Measurements from ENCODE around the gene CCDC30.

Gene CCDC30

DNA sequence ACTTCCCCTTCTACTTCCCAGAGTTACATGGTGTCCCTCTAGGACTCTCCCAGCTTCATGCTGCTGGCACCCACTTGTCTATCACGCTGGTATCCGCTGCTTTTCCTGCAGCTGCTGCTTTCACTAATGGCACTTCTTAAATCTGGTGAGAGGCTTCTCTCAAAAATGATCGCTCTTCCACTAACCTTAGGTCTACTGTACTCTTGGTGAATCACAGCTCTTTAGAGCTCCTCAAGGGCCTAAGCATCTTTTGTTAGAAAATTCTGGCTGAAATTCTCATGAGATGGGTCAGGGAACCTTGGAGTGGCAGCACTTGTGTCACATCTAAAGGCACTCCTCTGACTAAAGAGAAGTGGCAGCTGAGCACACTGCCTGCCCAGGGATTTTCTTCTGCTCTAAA, 39.4 kb upstream of the CCDC30 start:
- Histone ChIP-seq H3K4me3 (ENCODE audit: low read length) (no peak overlapping the region), H3K27me3 (ENCODE audit: low read depth, low read length) (no peaks in the 10 kb centered on the region), H3K9ac (ENCODE audit: low read length) (no peak overlapping the region), H3K79me2 (ENCODE audit: low read length) (no peaks in the 10 kb centered on the region), H3K4me2 (ENCODE audit: low read length) (no peak overlapping the region), H3K4me1 (ENCODE audit: low read length) (no peaks in the 10 kb centered on the region), H4K20me1 (ENCODE audit: insufficient read depth, low read length) (no peaks in the 10 kb centered on the region), H3K9me3 (ENCODE audit: insufficient read depth, low read length) (no peaks in the 10 kb centered on the region), H2AFZ (ENCODE audit: low read depth, low read length) (no peak overlapping the region), H3K36me3 (replicated peaks; ENCODE audit: low read depth, low read length) (no peaks in the 10 kb centered on the region), H3K27ac (ENCODE audit: low read length) (no peak overlapping the region)
- TF ChIP-seq, protein P1, sequence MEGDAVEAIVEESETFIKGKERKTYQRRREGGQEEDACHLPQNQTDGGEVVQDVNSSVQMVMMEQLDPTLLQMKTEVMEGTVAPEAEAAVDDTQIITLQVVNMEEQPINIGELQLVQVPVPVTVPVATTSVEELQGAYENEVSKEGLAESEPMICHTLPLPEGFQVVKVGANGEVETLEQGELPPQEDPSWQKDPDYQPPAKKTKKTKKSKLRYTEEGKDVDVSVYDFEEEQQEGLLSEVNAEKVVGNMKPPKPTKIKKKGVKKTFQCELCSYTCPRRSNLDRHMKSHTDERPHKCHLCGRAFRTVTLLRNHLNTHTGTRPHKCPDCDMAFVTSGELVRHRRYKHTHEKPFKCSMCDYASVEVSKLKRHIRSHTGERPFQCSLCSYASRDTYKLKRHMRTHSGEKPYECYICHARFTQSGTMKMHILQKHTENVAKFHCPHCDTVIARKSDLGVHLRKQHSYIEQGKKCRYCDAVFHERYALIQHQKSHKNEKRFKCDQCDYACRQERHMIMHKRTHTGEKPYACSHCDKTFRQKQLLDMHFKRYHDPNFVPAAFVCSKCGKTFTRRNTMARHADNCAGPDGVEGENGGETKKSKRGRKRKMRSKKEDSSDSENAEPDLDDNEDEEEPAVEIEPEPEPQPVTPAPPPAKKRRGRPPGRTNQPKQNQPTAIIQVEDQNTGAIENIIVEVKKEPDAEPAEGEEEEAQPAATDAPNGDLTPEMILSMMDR (IDR thresholded peaks at IDR 0.05; ENCODE audit: low read depth, low read length) = no peak
- no peak for TF ChIP-seq EZH2phosphoT487 (IDR thresholded peaks at IDR 0.05; ENCODE audit: low read depth)

DNA sequence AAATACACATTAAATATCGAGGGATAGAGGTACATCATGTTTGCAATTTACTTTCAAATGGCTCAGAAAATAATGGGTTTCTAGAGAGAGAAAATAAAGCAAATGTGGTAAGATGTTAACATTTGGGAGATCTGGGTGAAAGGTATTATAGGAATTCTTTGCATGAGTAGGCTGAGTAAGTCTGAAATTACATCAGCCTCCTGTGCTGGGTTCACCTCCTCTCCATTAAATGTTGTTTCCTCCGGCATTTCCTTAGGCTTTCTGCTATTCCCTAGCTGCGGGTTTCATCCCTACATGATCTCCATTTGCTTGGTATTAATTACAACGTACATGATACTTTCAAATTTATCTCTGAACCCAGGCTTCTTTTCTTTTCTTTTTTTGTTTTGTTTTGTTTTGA, 38.9 kb upstream of the CCDC30 start:
- no peaks in the 10 kb centered on the region for H3K79me2 ChIP-seq (ENCODE audit: low read length)
- H2AFZ ChIP-seq (ENCODE audit: low read depth, low read length) = no peak overlapping the region
- TF ChIP-seq, protein P1 (IDR thresholded peaks at IDR 0.05; ENCODE audit: low read depth, low read length) = no peak
- no peak for TF ChIP-seq EZH2phosphoT487 (IDR thresholded peaks at IDR 0.05; ENCODE audit: low read depth)
- no peaks in the 10 kb centered on the region for H3K4me1 ChIP-seq (ENCODE audit: low read length)
- no peaks in the 10 kb centered on the region for H3K9me3 ChIP-seq (ENCODE audit: insufficient read depth, low read length)
- H3K36me3 ChIP-seq (replicated peaks; ENCODE audit: low read depth, low read length) = no peaks in the 10 kb centered on the region
- H3K9ac ChIP-seq (ENCODE audit: low read length) = no peak overlapping the region
- H3K4me3 ChIP-seq (ENCODE audit: low read length) = no peak overlapping the region
- no peak overlapping the region for H3K27ac ChIP-seq (ENCODE audit: low read length)
- H3K4me2 ChIP-seq (ENCODE audit: low read length) = no peak overlapping the region
- no peaks in the 10 kb centered on the region for H3K27me3 ChIP-seq (ENCODE audit: low read depth, low read length)
- H4K20me1 ChIP-seq (ENCODE audit: insufficient read depth, low read length) = no peaks in the 10 kb centered on the region

DNA sequence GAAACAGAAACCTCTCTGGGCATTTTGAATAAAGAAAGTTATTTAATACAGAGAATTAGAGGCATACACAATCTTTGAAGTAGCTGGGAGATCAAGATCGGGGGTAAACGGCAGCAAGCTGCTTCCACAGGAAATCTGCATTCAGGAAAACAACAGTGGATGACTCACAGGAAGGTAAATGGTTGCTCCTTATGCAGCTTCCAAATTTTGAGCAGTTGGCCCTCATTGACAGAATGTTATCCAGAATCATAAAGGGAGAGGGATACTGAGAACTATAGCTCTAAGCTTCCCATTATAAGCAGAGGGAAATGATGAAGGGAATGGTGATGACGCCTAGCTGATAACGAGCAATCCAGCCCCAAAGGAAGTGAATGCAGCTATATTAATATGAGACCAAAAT, 35.8 kb upstream of the CCDC30 start:
- Histone ChIP-seq H3K27me3 (ENCODE audit: low read depth, low read length) (no peaks in the 10 kb centered on the region), H3K4me1 (ENCODE audit: low read length) (no peaks in the 10 kb centered on the region), H3K9ac (ENCODE audit: low read length) (no peak overlapping the region), H3K79me2 (ENCODE audit: low read length) (no peaks in the 10 kb centered on the region), H3K27ac (ENCODE audit: low read length) (no peak overlapping the region), H3K36me3 (replicated peaks; ENCODE audit: low read depth, low read length) (no peaks in the 10 kb centered on the region), H3K9me3 (ENCODE audit: insufficient read depth, low read length) (no peaks in the 10 kb centered on the region), H3K4me2 (ENCODE audit: low read length) (no peak overlapping the region), H2AFZ (ENCODE audit: low read depth, low read length) (no peak overlapping the region), H4K20me1 (ENCODE audit: insufficient read depth, low read length) (no peaks in the 10 kb centered on the region), H3K4me3 (ENCODE audit: low read length) (no peak overlapping the region)
- TF ChIP-seq, protein P1 (IDR thresholded peaks at IDR 0.05; ENCODE audit: low read depth, low read length) = no peak
- no peak for TF ChIP-seq EZH2phosphoT487 (IDR thresholded peaks at IDR 0.05; ENCODE audit: low read depth)

DNA sequence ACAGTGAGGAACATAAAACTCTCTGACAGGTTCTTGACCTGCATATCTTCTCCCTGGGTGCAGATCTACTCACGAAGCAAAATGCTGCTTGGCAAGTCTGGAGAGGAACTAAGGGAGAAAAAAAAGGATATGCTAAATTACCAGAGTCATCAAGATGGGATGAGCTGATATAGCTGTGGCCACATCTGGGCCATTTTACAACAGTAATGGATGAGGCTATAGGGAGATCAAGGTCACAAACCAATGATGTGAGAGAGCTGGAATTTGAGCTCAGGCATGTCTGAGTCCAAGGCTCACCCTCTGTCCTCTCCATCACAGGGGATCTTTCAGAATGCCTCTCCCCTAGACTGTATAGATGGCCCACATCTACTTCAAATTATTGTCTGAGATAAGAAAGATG, 33.5 kb upstream of the CCDC30 start:
- Histone ChIP-seq H3K4me2 (ENCODE audit: low read length) (no peak overlapping the region), H4K20me1 (ENCODE audit: insufficient read depth, low read length) (no peaks in the 10 kb centered on the region), H3K79me2 (ENCODE audit: low read length) (no peaks in the 10 kb centered on the region), H3K36me3 (replicated peaks; ENCODE audit: low read depth, low read length) (no peaks in the 10 kb centered on the region), H2AFZ (ENCODE audit: low read depth, low read length) (no peak overlapping the region), H3K9me3 (ENCODE audit: insufficient read depth, low read length) (no peaks in the 10 kb centered on the region), H3K27ac (ENCODE audit: low read length) (no peak overlapping the region), H3K9ac (ENCODE audit: low read length) (no peak overlapping the region), H3K4me3 (ENCODE audit: low read length) (no peak overlapping the region), H3K27me3 (ENCODE audit: low read depth, low read length) (no peaks in the 10 kb centered on the region), H3K4me1 (ENCODE audit: low read length) (no peaks in the 10 kb centered on the region)
- TF ChIP-seq, protein P1 (IDR thresholded peaks at IDR 0.05; ENCODE audit: low read depth, low read length) = no peak
- no peak for TF ChIP-seq EZH2phosphoT487 (IDR thresholded peaks at IDR 0.05; ENCODE audit: low read depth)
